DND-41 (cell line): ENCODE results near the gene TREX2.

Experiments
- CTCF ChIP-seq: IDR thresholded peaks from 2 replicates; pipeline ENCODE4 v1.5.1; 2012; ENCODE audit warnings: borderline replicate concordance, low read length, moderate library complexity, mild to moderate bottlenecking; ENCODE audit not compliant: poor library complexity, severe bottlenecking; ENCODE audit errors: extremely low read depth
- EZH2 ChIP-seq: IDR thresholded peaks from 3 replicates; pipeline ENCODE4 v1.6.1; 2012; ENCODE audit warnings: borderline replicate concordance, low read depth, mild to moderate bottlenecking, moderate library complexity, low read length, inconsistent platforms; ENCODE audit not compliant: severe bottlenecking

DNA sequence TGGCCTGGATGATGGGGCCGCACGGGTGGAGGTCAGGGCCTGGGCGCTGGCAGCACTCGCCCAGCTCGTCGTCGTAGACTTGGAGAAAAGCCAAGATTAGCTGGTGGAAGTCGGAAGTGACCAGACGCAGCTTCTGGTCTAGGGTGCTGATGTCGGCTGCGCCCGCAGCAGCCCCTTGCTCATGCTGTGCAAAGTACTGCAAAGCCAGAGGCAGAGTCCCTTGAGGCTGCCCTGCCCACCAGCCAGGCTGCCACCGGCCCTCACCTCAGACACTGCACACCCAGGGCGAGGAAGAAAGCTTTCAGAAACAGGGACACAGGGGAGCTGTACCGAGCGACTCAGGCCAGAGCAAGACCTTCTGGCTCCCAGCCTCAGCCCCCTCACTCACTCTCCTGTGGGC, 9.7 kb upstream of the TREX2 start:
- TF ChIP-seq EZH2 (no peak), CTCF (no peak)
